HG03045 (cell line): ENCODE data around the gene TWSG1.
A peak's percentile ranks its signal among the peaks of the same experiment; 100 is the strongest.
"Not testable (repeated sequence)": the region's sequence is repeated elsewhere in the genome, so short reads cannot be mapped to it uniquely, and the experiment has no call there.

Source experiments
- ATAC-seq: cut with Tn5 transposase; IDR thresholded peaks from one replicate; pipeline ENCODE4 v1.9.1; 2021; ENCODE audit warnings: mild to moderate bottlenecking, moderate library complexity; ENCODE audit not compliant: unreplicated experiment

TWSG1 gene

GRCh38 chr18:9334973-9335696 lies 562 bp downstream of the TWSG1 start:
- ATAC-seq, result peak; percentile 44

DNA sequence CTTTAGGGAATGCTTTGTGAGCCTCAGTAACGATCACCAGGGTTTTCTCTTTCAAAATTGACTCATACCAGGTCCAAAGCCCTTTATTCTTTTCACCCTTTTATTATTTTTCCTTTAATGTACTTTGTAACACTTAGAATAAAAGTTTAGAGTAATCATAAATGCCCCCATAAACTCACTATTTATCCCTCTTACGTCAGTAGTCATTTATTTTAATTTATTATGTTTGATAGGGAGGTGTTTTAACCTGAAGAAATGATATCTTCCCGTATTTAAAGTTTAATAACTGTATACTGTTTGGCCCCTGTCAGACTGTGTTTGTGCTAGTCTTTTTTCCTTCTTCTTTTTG lies 1.1 kb downstream of the TWSG1 start:
- no peak for ATAC-seq

DNA sequence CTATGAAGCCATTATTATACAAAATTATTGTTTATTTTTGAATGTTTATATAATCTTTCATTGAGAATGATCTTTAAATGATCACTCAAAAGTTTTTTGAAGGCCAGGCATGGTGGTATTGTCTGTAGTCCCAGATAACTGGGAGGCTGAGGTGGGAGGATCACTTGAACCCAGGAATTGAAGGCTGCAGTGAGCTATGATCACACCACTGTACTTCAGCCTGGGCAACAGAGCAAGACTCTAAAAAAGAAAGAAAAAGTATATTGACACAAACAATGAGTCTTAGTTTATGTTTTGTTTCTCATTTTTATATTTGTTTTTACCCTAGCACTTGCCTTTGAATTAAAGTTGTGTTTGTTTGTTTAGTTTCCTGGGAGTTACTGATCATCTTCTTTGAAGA lies 2.3 kb downstream of the TWSG1 start:
- no peak for ATAC-seq

- no peak for ATAC-seq
These were observed 3.3 kb downstream of the TWSG1 start for GRCh38 chr18:9337873-9338272.

DNA sequence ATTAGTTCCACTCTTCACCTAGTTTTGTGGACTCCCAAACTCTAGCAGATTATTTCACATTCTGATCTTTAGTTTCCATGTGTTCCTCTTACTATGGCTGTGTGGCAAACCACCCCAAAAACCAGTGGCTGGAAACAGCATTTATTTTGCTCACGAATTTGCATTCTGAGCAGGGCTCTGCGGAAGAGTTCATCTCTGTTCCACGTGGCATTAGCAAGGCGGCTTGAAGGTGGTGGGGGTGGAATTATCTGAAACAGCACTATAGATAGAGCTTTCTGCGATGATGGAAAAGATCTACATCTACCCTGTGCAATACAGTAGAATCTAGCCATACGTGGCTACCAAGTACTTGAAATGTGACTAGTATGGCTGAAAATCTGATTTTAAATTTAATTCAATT lies 5.9 kb downstream of the TWSG1 start:
- no peak for ATAC-seq

DNA sequence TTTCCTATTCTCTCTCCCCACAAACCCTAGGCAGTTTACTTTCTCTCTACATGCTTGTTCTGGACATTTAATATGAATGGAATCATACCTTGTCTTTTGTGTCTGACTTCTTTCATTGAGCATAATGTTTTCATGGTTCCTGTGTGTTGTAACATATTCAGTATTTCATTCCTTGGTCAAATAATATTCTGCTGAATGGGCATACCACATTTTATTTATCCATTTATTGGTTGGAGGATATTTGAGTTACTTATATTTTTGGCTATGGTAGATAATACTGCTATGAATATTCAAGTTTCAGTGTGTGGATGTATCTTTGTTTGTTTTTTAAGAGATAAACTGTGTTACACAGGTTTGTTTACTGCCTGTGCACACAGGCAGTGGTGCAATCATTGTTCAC lies 9.0 kb downstream of the TWSG1 start:
- no peak for ATAC-seq

DNA sequence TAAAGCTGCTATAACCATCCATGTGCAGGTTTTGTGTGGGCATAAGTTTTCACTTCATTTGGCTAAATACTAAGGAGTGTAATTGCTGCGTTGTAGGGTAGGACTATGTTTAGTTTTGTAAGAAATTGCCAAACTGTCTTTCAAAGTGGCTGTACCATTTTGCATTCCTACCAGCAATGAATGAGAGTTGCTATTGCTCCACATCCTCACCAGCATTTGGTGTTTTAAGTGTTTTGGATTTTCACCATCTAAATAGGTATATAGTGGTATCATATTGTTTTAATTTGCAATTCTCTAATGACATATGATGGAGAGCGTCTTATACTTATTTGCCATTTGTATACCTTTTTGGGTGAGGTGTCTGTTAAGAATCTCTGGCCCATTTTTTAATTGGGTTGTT lies 12.2 kb downstream of the TWSG1 start:
- no peak for ATAC-seq

DNA sequence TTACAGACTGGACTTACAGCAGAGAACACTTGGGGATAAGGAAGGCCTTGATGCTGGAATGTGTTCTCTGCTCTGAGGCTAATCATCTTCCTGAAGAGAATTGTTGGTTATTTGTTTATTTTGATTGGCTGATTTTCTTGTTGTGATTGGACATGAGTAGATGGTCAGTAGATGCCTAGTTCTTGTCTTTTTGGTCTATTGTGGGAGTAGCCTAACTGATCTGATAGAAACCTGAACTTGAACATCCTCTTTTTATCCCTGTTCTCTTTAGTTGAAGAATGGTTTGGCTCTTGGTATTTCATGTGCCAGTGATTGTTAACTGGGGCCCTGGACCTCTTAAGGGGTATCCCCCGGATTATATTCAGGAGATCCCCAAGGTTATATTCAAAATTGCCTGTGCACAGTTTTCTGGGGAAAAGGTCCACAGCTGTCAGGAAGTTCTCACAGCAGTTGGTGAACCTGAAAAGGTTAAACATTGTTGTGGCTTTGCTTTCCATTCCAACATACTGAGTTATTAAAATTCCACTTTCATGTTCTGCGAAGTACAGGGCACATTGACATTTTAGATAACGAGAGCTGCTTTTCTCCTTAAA lies 13.6 kb downstream of the TWSG1 start:
- no peak for ATAC-seq

DNA sequence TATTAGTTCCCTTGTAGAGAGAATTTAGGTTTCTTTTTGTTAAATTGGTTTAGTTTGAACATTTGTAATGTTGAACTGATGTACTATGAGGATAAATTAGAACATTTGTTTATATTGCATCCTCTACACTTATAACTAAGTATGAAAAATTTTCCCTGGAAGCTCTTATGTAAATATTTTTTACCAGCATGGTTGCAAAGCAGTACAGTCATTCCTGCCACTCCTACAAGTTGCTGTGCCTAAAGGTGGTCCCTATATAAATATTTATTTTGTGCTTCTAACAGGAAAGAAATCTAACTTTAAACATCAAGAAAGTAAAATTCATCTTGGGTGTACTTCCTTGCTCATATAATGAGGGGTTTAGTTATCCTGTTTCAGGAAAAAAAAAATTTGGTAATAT lies 14.2 kb downstream of the TWSG1 start:
- no peak for ATAC-seq

DNA sequence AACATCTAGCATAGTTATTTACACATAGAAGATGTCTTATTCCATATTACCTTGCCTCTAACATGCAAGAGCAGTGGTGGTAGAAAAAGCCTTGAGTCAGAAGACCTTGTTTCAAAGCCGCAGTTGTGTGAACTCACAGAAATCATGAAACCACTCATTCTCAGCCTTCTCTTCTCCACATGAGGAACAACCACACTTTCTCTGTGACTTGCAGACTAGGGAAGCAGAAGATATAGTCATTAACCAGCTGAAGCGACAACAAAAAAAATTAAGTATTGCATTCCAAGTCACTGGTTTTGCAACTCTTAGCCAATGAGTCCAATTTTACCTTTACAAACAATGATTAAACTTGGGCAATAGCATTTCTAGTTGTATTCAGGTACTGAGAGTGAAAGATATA lies 19.0 kb downstream of the TWSG1 start:
- peak; percentile 90 for ATAC-seq

GRCh38 chr18:9354256-9354655 lies 19.7 kb downstream of the TWSG1 start:
- ATAC-seq, result no peak

DNA sequence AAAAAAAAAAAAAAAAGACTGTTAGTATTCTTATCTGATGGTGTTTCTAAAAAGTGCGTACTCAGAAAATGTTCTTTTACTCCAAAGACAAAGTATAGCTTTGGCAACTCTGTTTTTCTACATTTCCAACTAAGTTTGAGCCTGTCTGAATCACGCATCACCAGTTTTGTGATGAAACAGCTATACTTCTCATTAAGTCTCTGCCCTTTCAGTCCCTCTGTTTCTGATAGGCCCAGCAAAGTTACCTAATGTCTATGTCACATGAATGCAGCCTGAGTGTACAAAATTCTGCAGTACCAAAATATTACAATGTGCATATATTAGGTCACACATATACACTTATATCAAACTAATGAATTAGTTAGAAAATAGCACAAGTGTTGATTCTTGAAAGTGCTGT lies 22.4 kb downstream of the TWSG1 start:
- no peak for ATAC-seq

- no peak for ATAC-seq
These were observed 25.2 kb downstream of the TWSG1 start for GRCh38 chr18:9359796-9360195.

- no peak for ATAC-seq
These were observed 26.6 kb downstream of the TWSG1 start for GRCh38 chr18:9361191-9361590.

- ATAC-seq, result no peak
These were observed 28.3 kb downstream of the TWSG1 start for GRCh38 chr18:9362869-9363268.

DNA sequence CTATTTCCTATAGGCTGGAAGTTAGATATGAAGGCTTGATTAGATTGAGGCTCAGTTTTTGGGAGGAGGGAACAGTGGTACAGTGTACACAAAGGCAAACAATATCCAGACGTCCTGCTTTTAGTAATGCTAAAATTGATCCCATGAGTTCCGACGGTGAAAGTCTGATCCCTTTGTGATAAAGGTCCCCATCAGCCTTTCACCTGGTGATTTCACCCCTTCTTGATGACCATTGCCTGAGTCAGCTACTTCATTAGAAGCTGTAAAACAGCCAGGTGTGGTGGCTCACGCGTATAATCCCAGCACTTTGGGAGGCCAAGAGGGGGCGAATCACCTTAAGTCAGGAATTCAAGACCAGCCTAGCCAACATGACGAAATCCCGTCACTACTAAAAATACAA lies 29.7 kb downstream of the TWSG1 start:
- ATAC-seq, result no peak

GRCh38 chr18:9365406-9365805 lies 30.8 kb downstream of the TWSG1 start:
- ATAC-seq, result no peak

DNA sequence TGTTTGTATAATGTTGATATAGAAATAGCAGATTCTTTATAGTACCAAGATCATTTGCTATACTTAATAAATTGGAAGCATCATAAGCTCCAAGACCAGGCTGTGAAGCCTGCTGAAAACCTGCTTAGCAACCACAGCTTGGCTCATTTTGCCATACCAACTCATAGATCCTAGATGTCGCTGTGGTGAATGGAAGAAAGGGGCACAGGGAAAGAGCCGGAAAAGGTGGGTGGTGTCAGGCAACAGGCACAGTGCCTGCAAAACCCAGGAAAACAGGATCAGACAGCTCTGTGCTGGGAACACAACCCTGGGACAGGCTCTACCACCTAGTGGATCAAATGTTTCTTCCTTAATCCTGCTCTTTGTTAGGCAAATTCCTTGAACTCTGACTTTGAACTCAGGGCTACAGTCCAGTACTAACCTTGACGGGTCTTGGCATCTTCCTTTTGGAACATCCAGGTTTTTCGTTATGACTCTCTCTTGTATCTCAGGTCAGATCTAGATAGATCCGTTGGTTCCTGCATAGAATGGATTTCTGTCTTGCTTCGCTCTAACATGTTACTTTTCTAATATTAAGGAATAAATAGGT lies 31.6 kb downstream of the TWSG1 start:
- ATAC-seq, result no peak

GRCh38 chr18:9373254-9373653 lies 38.7 kb downstream of the TWSG1 start:
- not testable (repeated sequence) for ATAC-seq

GRCh38 chr18:9379118-9379517 lies 44.5 kb downstream of the TWSG1 start:
- no peak for ATAC-seq

DNA sequence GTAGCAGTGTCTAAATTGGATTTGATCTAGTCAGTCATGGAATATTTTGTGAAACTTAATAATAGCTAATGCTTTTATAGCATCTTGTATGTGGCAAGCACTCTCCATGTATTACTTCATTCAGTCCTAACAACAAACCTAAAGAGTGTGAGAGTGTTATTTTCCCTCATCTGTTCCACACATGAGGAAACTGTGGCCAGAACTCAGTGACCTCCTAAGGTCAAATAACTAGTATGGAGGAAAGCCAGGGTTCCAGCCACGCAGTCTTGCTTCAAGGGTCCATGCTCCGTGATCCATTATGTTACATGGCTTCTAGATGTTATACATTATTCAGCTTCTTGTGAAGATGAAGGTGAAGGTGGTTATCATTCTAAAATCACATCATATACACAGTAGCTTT lies 45.5 kb downstream of the TWSG1 start:
- ATAC-seq, result no peak

DNA sequence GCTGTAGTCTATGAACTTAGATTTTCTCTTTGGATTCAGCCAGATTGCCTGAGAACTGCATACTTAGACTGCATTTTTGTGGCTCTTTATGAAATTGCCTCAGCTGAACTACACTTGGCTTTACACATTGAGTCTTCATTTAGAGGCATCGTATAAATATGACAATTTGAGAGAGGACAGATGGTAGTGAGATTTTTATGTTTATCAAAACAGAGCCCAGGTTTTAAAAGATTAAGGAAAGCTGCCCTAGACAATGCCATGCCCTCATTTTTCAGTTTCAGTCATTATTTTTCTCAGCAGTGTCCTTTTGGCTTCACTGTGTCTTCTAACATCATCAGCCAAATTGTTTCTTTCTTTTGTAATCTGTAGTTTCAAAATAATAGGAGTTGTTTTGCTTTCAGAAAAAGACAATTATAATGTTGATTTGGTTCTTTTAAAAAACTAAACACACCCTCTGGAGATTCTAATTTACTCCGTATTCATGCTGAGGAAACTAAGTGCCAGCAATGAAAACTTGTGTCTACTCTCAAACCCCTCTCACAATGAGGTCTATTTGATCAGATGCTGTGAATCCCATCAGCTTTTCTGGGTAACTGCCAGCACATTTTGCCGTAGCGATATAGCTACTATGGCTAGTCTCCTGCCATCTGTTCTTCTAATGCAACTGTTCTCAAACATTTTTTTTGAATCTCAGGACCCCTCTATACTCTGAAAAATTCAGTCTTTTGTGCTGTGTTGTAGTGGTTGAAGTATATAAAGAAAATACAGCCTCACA lies 46.2 kb downstream of the TWSG1 start:
- ATAC-seq, result no peak
